SK-N-SH treated with all-trans-retinoic acid at 6 μM for 48 hours (cell line): ENCODE measurements around the gene CDON.

Experiments used
- CREB5 ChIP-seq: fragments of 250-450 bp; sonication (Bioruptor Pico); IDR thresholded peaks from 2 replicates; pipeline ENCODE4 v1.5.1; 2020; ENCODE audit warnings: low read depth, mild to moderate bottlenecking, moderate library complexity
- PATZ1 ChIP-seq: fragments of 250-450 bp; sonication (Bioruptor Pico); IDR thresholded peaks from 2 replicates; pipeline ENCODE4 v1.8.0; 2020; ENCODE audit warnings: mild to moderate bottlenecking, moderate library complexity, borderline replicate concordance
- RARB ChIP-seq: fragments of 250-450 bp; sonication (Bioruptor Pico); IDR thresholded peaks from 2 replicates; pipeline ENCODE4 v1.8.0; 2021; ENCODE audit warnings: mild to moderate bottlenecking, moderate library complexity

- TF ChIP-seq PATZ1 (CRISPR knock-in tag) (no peak), RARB (CRISPR knock-in tag) (no peak), CREB5 (CRISPR knock-in tag) (no peak)
These were observed 101.9 kb downstream of the CDON start for GRCh38 chr11:125960771-125961170.
